ENCODE results near the gene KRTAP10-7.
"Not testable (repeated sequence)": the region's sequence is repeated elsewhere in the genome, so short reads cannot be mapped to it uniquely, and the experiment has no call there.

The KRTAP10-7 gene

GRCh38 chr21:44612669-44613229 is 12.4 kb downstream of the KRTAP10-7 start:
- DNase-seq = no peak

- DNase-seq = no peak
Observed at GRCh38 chr21:44613386-44614155, 13.2 kb downstream of the KRTAP10-7 start.

GRCh38 chr21:44614161-44614631 is 13.8 kb downstream of the KRTAP10-7 start:
- no peak for DNase-seq

GRCh38 chr21:44614961-44615391 is 14.6 kb downstream of the KRTAP10-7 start:
- DNase-seq = no peak

GRCh38 chr21:44615466-44615865 is 15.1 kb downstream of the KRTAP10-7 start:
- DNase-seq = no peak

GRCh38 chr21:44615911-44616590 is 15.7 kb downstream of the KRTAP10-7 start:
- DNase-seq = no peak

- DNase-seq = no peak
Observed at GRCh38 chr21:44616591-44616926, 16.2 kb downstream of the KRTAP10-7 start.

- DNase-seq = no peak
Observed at GRCh38 chr21:44617071-44617501, 16.7 kb downstream of the KRTAP10-7 start.

- DNase-seq = no peak
Observed at GRCh38 chr21:44618504-44618903, 18.1 kb downstream of the KRTAP10-7 start.

- DNase-seq = peak; percentile 37
Observed at GRCh38 chr21:44618909-44619308, 18.5 kb downstream of the KRTAP10-7 start.

GRCh38 chr21:44619886-44620285 is 19.5 kb downstream of the KRTAP10-7 start:
- no peak for DNase-seq

- DNase-seq = no peak
Observed at GRCh38 chr21:44623575-44623974, 23.2 kb downstream of the KRTAP10-7 start.

- no peak for DNase-seq
Observed at GRCh38 chr21:44625756-44626155, 25.4 kb downstream of the KRTAP10-7 start.

GRCh38 chr21:44626262-44626661 is 25.9 kb downstream of the KRTAP10-7 start:
- no peak for DNase-seq

GRCh38 chr21:44626673-44627143 is 26.3 kb downstream of the KRTAP10-7 start, which contains the start of gene KRTAP10-9:
KRTAP10-9 (plus strand) TSS chr21:44627093; CDS start chr21:44627172, 79 bp downstream.
- no peak for DNase-seq

- not testable (repeated sequence) for DNase-seq
Observed at GRCh38 chr21:44627181-44627822, 26.9 kb downstream of the KRTAP10-7 start.

- not testable (repeated sequence) for DNase-seq
Observed at GRCh38 chr21:44627831-44628233, 27.4 kb downstream of the KRTAP10-7 start.

GRCh38 chr21:44628707-44629391 is 28.5 kb downstream of the KRTAP10-7 start:
- no peak for DNase-seq

GRCh38 chr21:44630440-44630839 is 30.0 kb downstream of the KRTAP10-7 start:
- DNase-seq = no peak

- DNase-seq = no peak
Observed at GRCh38 chr21:44632067-44632466, 31.7 kb downstream of the KRTAP10-7 start.

GRCh38 chr21:44636209-44637017 is 36.0 kb downstream of the KRTAP10-7 start:
- DNase-seq = no peak

All from T-helper 9 cell (primary cell).